ENCODE measurements around the gene NUCB1. TPM values are rescaled to one million over a fixed set of nuclear protein-coding genes. Genes with fewer than 3 reads are reported as not detected.
A peak's percentile ranks its signal among the peaks of the same experiment; 100 is the strongest.
"Not testable (repeated sequence)": the region's sequence is repeated elsewhere in the genome, so short reads cannot be mapped to it uniquely, and the experiment has no call there.

The NUCB1 gene
- total RNA-seq, 1 experiment from 2014 or later: 142 TPM

DNA sequence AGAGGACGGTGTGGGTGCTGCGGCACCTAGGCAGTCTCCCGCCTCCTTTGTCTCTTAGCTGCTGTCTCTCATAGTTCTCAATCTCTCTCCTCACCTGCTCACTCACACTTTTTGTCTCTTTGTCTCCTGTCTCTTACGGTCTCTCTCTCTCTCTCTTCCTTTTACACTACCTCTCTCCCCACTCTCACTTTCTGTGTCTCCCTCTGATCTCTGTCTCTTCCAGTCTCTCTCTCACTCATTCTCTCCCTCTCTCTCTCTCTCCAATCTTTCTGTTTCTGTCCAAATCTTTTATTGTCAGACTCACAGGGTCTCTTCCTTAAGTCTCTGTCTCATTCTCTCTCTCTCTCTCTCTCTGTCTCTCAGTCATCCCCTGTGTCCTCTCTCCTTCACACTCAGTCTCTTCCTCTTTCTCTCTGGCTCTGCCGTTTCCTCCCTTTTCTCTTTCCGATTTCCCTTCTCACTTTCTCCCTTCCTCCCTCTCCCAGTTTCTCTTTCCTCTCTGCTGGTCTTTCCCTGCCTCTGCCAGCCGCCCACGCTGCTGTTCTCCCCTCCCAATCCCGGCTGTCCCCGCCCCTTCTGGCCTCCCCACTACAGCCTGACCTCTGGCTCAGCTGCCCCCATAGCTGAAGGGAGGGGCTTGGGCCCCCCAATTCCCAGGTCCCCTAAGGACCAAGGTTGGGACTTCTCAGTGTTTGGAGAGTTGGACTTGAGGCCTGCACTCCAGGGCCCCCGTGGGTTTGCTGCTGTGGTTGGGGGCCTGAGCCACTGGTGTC is 31.8 kb upstream of the NUCB1 start, which contains the start of gene PLEKHA4:
Gene PLEKHA4, minus strand, starts transcription at position 504 of the 773 bp plus-strand sequence. CDS start 997 bp downstream, outside the sequence.
- DNase-seq: no peak
- no peaks in the 10 kb centered on the region for H3K9me3 ChIP-seq
- H3K36me3 Mint-ChIP-seq (ENCODE audit: insufficient read depth, unreplicated experiment): peaks cover 15% of the 10 kb centered on the region
- TF ChIP-seq, protein P1, sequence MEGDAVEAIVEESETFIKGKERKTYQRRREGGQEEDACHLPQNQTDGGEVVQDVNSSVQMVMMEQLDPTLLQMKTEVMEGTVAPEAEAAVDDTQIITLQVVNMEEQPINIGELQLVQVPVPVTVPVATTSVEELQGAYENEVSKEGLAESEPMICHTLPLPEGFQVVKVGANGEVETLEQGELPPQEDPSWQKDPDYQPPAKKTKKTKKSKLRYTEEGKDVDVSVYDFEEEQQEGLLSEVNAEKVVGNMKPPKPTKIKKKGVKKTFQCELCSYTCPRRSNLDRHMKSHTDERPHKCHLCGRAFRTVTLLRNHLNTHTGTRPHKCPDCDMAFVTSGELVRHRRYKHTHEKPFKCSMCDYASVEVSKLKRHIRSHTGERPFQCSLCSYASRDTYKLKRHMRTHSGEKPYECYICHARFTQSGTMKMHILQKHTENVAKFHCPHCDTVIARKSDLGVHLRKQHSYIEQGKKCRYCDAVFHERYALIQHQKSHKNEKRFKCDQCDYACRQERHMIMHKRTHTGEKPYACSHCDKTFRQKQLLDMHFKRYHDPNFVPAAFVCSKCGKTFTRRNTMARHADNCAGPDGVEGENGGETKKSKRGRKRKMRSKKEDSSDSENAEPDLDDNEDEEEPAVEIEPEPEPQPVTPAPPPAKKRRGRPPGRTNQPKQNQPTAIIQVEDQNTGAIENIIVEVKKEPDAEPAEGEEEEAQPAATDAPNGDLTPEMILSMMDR (IDR thresholded peaks at IDR 0.05; ENCODE audit: insufficient read depth in 1 of 2, low read depth in 1 of 2, low read length in 1 of 2, severe bottlenecking in 1 of 2, unreplicated experiment in 1 of 2): no peak
- BruUV-seq (replicated peaks): no TSS peak
- H3K4me1 Mint-ChIP-seq (ENCODE audit: low read depth, unreplicated experiment): peaks cover 30% of the 10 kb centered on the region
- peak within 1 kb of the TSS; percentile 30 for H3K4me3 Mint-ChIP-seq (ENCODE audit: unreplicated experiment)
- intact Hi-C loops (cut with micrococcal nuclease; ENCODE audit: unreplicated experiment): no loop called here
- no peaks in the 10 kb centered on the region for H3K9me3 Mint-ChIP-seq (ENCODE audit: unreplicated experiment)
- peaks cover 2% of the 10 kb centered on the region for H3K36me3 ChIP-seq (ENCODE audit: control insufficient read depth, insufficient read depth, low read length)
- peak within 1 kb of the TSS; percentile 76 for H3K27ac Mint-ChIP-seq (ENCODE audit: unreplicated experiment)
- peaks cover 3% of the 10 kb centered on the region for H3K27me3 Mint-ChIP-seq (ENCODE audit: insufficient read depth, unreplicated experiment)
- H3K4me3 ChIP-seq (ENCODE audit: low read depth, low read length): peak within 1 kb of the TSS; percentile 21
- peaks cover 30% of the 10 kb centered on the region for H3K4me1 ChIP-seq
- ChIA-PET CTCF (interaction anchor here (1.3 kb wide), 1 partner anchor 26 kb away, joined by 4 read pairs; no protein-coding TSS in a partner anchor), POLR2A (interaction anchor here (0.7 kb wide), 2 partner anchors 18 to 611 kb away, joined by 3 to 5 read pairs; no protein-coding TSS in a partner anchor)
- H3K27me3 ChIP-seq (replicated peaks; ENCODE audit: control insufficient read depth, insufficient read depth, low read length): no peaks in the 10 kb centered on the region

DNA sequence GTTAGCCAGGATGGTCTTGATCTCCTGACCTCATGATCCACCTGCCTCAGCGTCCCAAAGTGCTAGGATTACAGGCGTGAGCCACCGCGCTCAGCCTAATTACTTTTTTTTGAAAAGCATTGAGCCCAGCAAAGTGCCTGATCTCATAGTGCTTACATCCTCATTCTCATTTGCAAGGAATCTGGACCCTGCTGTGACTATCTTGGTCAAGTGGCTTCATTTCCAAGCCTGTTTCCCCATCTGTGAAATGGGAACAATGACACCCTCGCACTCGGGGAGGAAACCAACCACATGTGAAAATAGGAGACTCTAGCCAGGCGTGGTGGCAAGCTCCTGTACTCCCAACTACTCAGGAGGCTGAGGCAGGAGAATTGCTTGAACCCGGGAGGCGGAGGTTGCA is 30.1 kb upstream of the NUCB1 start:
- H3K27ac Mint-ChIP-seq (ENCODE audit: unreplicated experiment): no peak overlapping the region
- no TSS peak for BruUV-seq (replicated peaks)
- peaks cover 3% of the 10 kb centered on the region for H3K27me3 Mint-ChIP-seq (ENCODE audit: insufficient read depth, unreplicated experiment)
- Histone ChIP-seq H3K4me1 (peaks cover 47% of the 10 kb centered on the region), H3K36me3 (ENCODE audit: control insufficient read depth, insufficient read depth, low read length) (peaks cover 16% of the 10 kb centered on the region), H3K4me3 (ENCODE audit: low read depth, low read length) (no peak overlapping the region), H3K27me3 (replicated peaks; ENCODE audit: control insufficient read depth, insufficient read depth, low read length) (no peaks in the 10 kb centered on the region), H3K9me3 (no peaks in the 10 kb centered on the region)
- H3K36me3 Mint-ChIP-seq (ENCODE audit: insufficient read depth, unreplicated experiment): peaks cover 33% of the 10 kb centered on the region
- no peak overlapping the region for H3K4me3 Mint-ChIP-seq (ENCODE audit: unreplicated experiment)
- CTCF ChIA-PET: no interaction called here
- H3K4me1 Mint-ChIP-seq (ENCODE audit: low read depth, unreplicated experiment): peaks cover 45% of the 10 kb centered on the region
- intact Hi-C loops (cut with micrococcal nuclease; ENCODE audit: unreplicated experiment): no loop called here
- TF ChIP-seq, protein P1 (IDR thresholded peaks at IDR 0.05; ENCODE audit: insufficient read depth in 1 of 2, low read depth in 1 of 2, low read length in 1 of 2, severe bottlenecking in 1 of 2, unreplicated experiment in 1 of 2): no peak
- no peaks in the 10 kb centered on the region for H3K9me3 Mint-ChIP-seq (ENCODE audit: unreplicated experiment)
- POLR2A ChIA-PET: no interaction called here
- DNase-seq: no peak

DNA sequence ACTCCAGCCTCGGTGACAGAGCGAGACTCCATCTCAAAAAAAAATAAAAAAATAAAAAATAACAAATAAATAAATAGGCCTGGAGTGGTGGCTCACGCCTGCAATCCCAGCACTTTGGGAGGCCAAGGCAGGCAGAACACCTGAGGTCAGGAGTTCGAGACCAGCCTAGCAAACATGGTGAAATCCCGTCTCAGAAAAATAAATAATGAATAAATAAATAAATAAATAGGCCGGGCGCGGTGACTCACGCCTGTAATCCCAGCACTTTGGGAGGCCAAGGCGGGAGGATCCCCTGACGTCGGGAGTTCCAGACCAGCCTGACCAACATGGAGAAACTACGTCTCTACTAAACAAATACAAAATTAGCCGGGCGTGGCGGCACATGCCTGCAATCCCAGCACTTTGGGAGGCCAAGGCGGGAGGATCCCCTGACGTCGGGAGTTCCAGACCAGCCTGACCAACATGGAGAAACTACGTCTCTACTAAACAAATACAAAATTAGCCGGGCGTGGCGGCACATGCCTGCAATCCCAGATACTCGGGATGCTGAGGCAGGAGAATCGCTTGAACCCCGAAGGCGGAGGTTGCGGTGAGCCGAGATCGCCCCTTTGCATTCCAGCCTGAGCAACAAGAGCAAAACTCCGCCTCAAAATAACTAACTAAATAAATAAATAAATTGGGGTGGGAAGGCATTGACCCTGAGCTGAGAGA is 28.5 kb upstream of the NUCB1 start:
- POLR2A ChIA-PET: interaction anchor here (0.5 to 2.1 kb wide), 28 partner anchors 9 to 256 kb away, joined by 3 to 16 read pairs (median 4); partner anchors contain the start of genes BAX, BCAT2, CA11 and DHDH
- BruUV-seq (replicated peaks); H3K27me3 Mint-ChIP-seq (ENCODE audit: insufficient read depth, unreplicated experiment); H3K9me3 Mint-ChIP-seq (ENCODE audit: unreplicated experiment); H3K9me3 ChIP-seq; H3K27me3 ChIP-seq (replicated peaks; ENCODE audit: control insufficient read depth, insufficient read depth, low read length): not testable (repeated sequence)
- intact Hi-C loops (cut with micrococcal nuclease; ENCODE audit: unreplicated experiment): loop anchor here (2.0 kb wide), 2 partner anchors 21 to 61 kb away; partner anchors contain the start of gene DHDH
- H3K4me1 ChIP-seq: peaks cover 58% of the 10 kb centered on the region
- H3K36me3 ChIP-seq (ENCODE audit: control insufficient read depth, insufficient read depth, low read length): peaks cover 19% of the 10 kb centered on the region
- H3K4me1 Mint-ChIP-seq (ENCODE audit: low read depth, unreplicated experiment): peaks cover 56% of the 10 kb centered on the region
- H3K27ac Mint-ChIP-seq (ENCODE audit: unreplicated experiment): peak overlapping the region; percentile 100
- peak overlapping the region; percentile 99 for H3K4me3 Mint-ChIP-seq (ENCODE audit: unreplicated experiment)
- H3K36me3 Mint-ChIP-seq (ENCODE audit: insufficient read depth, unreplicated experiment): peaks cover 49% of the 10 kb centered on the region
- CTCF ChIA-PET: interaction anchor here (0.6 to 1.2 kb wide), 7 partner anchors 9 to 122 kb away, joined by 3 to 10 read pairs (median 5); partner anchors contain the start of gene RUVBL2
- DNase-seq: peak in 1 of 2 experiments; percentile 53
- peak overlapping the region; percentile 17 for H3K4me3 ChIP-seq (ENCODE audit: low read depth, low read length)
